Smooth muscle cell (in vitro differentiated cells): Measurements from ENCODE around the gene PLRG1. TPM values are rescaled to one million over a fixed set of nuclear protein-coding genes. Genes with fewer than 3 reads are reported as not detected.

Source experiments
- DNase-seq: peaks from one replicate; lab custom pipeline; 2025; ENCODE audit not compliant: unreplicated experiment; lab: John Stamatoyannopoulos, UW
- H2AFZ ChIP-seq: fragments of 200-600 bp; sonication (generic); 2 replicates; pipeline ENCODE4 v1.6.0; 2016; ENCODE audit warnings: antibody characterized with exemption, low read depth, mild to moderate bottlenecking
- H3F3A ChIP-seq: fragments of 200-600 bp; sonication (generic); 2 replicates; pipeline ENCODE4 v1.6.0; 2017; ENCODE audit warnings: antibody characterized with exemption, low read depth
- H3K27ac ChIP-seq: fragments of 200-600 bp; sonication (generic); 2 replicates; pipeline ENCODE4 v1.5.1; 2016; ENCODE audit warnings: low read depth, mild to moderate bottlenecking
- H3K27me3 ChIP-seq: fragments of 200-600 bp; sonication (generic); 2 replicates; pipeline ENCODE4 v1.6.1; 2016; ENCODE audit warnings: low read depth, mild to moderate bottlenecking
- H3K36me3 ChIP-seq: fragments of 200-600 bp; sonication (generic); 2 replicates; pipeline ENCODE4 v1.5.1; 2016; ENCODE audit warnings: low read depth
- H3K4me1 ChIP-seq: fragments of 200-600 bp; sonication (generic); 2 replicates; pipeline ENCODE4 v1.5.1; 2016; ENCODE audit warnings: low read depth
- H3K4me2 ChIP-seq: fragments of 200-600 bp; sonication (generic); 2 replicates; pipeline ENCODE4 v1.6.0; 2016; ENCODE audit warnings: mild to moderate bottlenecking
- H3K4me3 ChIP-seq: fragments of 200-600 bp; sonication (generic); 2 replicates; pipeline ENCODE4 v1.5.1; 2016; ENCODE audit warnings: mild to moderate bottlenecking
- H3K79me2 ChIP-seq: fragments of 200-600 bp; sonication (generic); 2 replicates; pipeline ENCODE4 v1.6.0; 2016; ENCODE audit warnings: low read depth, mild to moderate bottlenecking
- H3K9ac ChIP-seq: fragments of 200-600 bp; sonication (generic); 2 replicates; pipeline ENCODE4 v1.6.0; 2016; ENCODE audit warnings: low read depth
- H3K9me3 ChIP-seq: fragments of 200-600 bp; sonication (generic); replicated peaks from 2 replicates; pipeline ENCODE4 v1.5.1; 2016; ENCODE audit warnings: low read depth
- H4K20me1 ChIP-seq: fragments of 200-600 bp; sonication (generic); 2 replicates; pipeline ENCODE4 v1.6.0; 2016; ENCODE audit warnings: low read depth
- WGBS: methylation state at CpG from one replicate; pipeline ENCODE4 v1.1.7; 2016; ENCODE audit warnings: low lambda C conversion rate; 5-methylcytosine and 5-hydroxymethylcytosine counted together
- polyA plus RNA-seq: library from polyadenylated mRNA; unstranded; fragments of >200 nt; fragmentation: Nextera tagmentation; extraction: Ambion mirVana; gene quantifications from 2 replicates; pipeline ENCODE4 v1.2.1, GENCODE V29; 2016
- total RNA-seq: library from RNA; depleted of rRNA; stranded (reverse); fragments of >200 nt; gene quantifications from 2 replicates; pipeline ENCODE4 v1.2.3, GENCODE V29; 2014
- TF ChIP-seq, protein P1 (sequence below): fragments of 200-600 bp; sonication (generic); IDR thresholded peaks from 2 replicates; pipeline ENCODE4 v1.5.1; 2017; ENCODE audit warnings: borderline replicate concordance, mild to moderate bottlenecking, antibody characterized with exemption; ENCODE audit not compliant: insufficient read depth, poor library complexity, severe bottlenecking

PLRG1 gene
- total and polyA plus RNA-seq, 2 experiments from 2014 or later: 66.2 to 88.1 TPM

DNA sequence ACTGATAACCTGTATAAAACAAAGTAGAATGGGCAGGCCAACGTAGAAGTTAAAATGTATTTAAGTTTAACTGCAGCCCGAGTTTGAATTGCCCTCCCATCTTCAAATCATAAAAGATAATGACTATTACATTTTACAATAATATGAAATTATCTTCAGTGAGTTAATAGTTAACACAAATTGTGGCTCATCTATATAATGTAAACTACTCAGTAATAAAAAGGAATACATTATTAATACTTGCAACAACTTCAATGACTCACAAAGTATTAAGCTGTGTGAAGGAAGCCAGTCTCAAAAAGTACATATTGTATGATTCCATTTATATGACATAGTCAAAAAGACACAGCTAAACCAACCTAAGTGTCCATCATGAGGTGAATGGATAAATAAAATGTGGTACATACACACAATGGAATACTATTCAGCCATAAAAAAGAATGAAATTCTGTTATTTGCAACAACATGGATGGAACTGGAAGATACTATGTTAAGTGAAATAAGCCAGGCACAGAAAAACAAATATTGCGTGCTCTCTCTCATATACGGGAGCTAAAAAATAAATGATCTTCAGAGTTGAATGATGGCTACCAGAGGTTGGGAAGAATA, 7.8 kb downstream of the PLRG1 start:
- Histone ChIP-seq H3K27ac (no peak overlapping the region), H2AFZ (no peak overlapping the region), H3K36me3 (peaks cover 79% of the 10 kb centered on the region), H3F3A (no peaks in the 10 kb centered on the region), H3K4me1 (no peaks in the 10 kb centered on the region), H3K4me3 (no peak overlapping the region), H3K27me3 (no peaks in the 10 kb centered on the region), H3K9ac (no peak overlapping the region), H3K9me3 (no peaks in the 10 kb centered on the region), H3K79me2 (no peaks in the 10 kb centered on the region), H3K4me2 (no peak overlapping the region), H4K20me1 (peaks cover 3% of the 10 kb centered on the region)
- no peak for DNase-seq
- 98% methylated on average over 4 of the region's 4 CpGs for WGBS
- TF ChIP-seq, protein P1, sequence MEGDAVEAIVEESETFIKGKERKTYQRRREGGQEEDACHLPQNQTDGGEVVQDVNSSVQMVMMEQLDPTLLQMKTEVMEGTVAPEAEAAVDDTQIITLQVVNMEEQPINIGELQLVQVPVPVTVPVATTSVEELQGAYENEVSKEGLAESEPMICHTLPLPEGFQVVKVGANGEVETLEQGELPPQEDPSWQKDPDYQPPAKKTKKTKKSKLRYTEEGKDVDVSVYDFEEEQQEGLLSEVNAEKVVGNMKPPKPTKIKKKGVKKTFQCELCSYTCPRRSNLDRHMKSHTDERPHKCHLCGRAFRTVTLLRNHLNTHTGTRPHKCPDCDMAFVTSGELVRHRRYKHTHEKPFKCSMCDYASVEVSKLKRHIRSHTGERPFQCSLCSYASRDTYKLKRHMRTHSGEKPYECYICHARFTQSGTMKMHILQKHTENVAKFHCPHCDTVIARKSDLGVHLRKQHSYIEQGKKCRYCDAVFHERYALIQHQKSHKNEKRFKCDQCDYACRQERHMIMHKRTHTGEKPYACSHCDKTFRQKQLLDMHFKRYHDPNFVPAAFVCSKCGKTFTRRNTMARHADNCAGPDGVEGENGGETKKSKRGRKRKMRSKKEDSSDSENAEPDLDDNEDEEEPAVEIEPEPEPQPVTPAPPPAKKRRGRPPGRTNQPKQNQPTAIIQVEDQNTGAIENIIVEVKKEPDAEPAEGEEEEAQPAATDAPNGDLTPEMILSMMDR: no peak

DNA sequence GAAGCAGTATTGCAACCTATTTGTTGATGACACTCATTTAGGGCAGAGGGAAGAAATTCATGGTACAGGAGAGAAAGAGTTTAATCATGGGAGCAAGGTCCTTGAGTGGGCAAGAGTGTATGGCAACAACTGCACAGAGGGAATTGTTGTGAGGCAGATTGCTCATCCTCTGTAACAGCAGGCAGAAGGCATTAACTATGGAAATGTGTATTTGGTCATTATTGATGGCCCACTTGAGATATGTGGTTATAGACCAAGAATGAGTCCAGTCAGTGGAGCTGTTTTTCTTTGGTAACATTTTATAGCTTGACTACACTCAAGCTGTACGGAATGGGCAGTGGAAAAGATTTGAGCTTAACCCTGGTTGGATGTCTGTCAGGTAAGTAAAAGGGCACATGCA, 15.9 kb downstream of the PLRG1 start:
- H4K20me1 ChIP-seq: no peaks in the 10 kb centered on the region
- H3K9ac ChIP-seq: no peak overlapping the region
- H3K27ac ChIP-seq: no peak overlapping the region
- no peaks in the 10 kb centered on the region for H3K4me1 ChIP-seq
- peaks cover 9% of the 10 kb centered on the region for H3K36me3 ChIP-seq
- H3F3A ChIP-seq: no peaks in the 10 kb centered on the region
- H3K79me2 ChIP-seq: no peaks in the 10 kb centered on the region
- H3K9me3 ChIP-seq: no peaks in the 10 kb centered on the region
- no peak overlapping the region for H2AFZ ChIP-seq
- TF ChIP-seq, protein P1: no peak
- no peak overlapping the region for H3K4me2 ChIP-seq
- H3K4me3 ChIP-seq: no peak overlapping the region
- DNase-seq: no peak
- no peaks in the 10 kb centered on the region for H3K27me3 ChIP-seq
- 89% methylated on average over 1 of the region's 1 CpG for WGBS

DNA sequence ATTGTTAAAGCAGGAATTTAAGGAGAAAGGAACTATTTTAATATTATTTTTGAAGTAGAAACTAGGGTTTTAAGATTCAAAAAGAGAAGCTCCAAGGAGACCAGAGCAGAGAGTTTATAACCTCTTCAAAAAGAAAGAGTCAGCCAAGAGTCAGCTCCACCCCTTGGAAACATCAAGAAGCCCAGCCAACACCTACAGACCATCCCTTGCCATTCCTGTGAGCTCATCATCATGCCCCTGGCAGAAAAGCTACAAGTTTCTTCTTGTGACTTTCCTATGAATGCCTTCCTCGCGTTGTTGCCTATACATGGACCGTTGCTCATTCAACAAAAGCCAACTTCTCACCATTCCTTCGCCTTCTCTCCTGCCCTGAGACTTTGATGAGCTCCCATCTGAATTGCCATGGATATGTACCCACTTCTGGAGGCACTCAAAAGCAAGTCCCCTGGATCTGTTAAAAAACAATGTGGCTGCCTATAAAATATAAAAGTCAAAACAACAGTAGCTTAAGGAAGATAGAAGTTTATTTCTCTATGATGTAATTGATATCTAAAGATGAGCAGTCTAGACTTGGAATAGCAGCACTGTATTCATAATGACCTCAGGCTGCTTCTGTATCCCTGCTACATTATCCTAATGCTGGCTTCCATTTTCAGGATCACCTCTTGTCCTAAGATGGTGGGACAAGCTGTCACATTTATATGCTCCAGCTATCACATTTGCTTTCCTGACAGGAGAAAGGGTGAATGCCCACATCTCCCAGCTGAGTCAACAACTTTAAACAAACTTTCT, 20.3 kb downstream of the PLRG1 start:
- Histone ChIP-seq H3K9ac (no peak overlapping the region), H2AFZ (no peak overlapping the region), H3K9me3 (no peaks in the 10 kb centered on the region), H3K4me2 (no peak overlapping the region), H3K27me3 (peaks cover 10% of the 10 kb centered on the region), H3K27ac (no peak overlapping the region), H3K79me2 (no peaks in the 10 kb centered on the region), H4K20me1 (no peaks in the 10 kb centered on the region), H3K36me3 (no peaks in the 10 kb centered on the region), H3F3A (no peaks in the 10 kb centered on the region), H3K4me3 (no peak overlapping the region), H3K4me1 (no peaks in the 10 kb centered on the region)
- TF ChIP-seq, protein P1: no peak
- DNase-seq: no peak
- 86% methylated on average over 4 of the region's 4 CpGs for WGBS
